HG03280 (cell line): Measurements from ENCODE around the gene TRNAU1AP.

Experiments used
- ATAC-seq: cut with Tn5 transposase; IDR thresholded peaks from one replicate; pipeline ENCODE4 v1.9.1; 2021; ENCODE audit warnings: mild to moderate bottlenecking, moderate library complexity; ENCODE audit not compliant: unreplicated experiment

Gene TRNAU1AP

GRCh38 chr1:28604411-28604810 is 51.5 kb downstream of the TRNAU1AP start:
- no peak for ATAC-seq

DNA sequence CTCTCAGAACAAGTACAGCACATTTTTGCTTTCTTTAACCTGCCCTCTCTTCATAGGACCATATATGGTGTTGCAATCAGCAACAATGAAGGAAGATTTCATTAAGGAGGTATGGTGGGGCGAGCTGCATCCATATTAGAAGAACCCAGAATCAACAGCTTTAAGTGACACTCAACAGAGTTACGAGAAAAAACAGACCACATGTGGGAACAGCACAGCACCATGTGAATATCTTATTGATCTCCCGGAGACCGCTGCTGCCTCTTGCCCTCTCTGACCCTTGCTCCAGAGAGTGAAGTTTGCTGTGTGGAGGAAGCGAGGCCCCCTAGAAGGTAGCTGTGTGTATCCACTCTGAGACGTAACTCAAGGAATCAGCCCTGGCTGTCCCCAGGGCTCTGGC is 52.1 kb downstream of the TRNAU1AP start:
- ATAC-seq = no peak

DNA sequence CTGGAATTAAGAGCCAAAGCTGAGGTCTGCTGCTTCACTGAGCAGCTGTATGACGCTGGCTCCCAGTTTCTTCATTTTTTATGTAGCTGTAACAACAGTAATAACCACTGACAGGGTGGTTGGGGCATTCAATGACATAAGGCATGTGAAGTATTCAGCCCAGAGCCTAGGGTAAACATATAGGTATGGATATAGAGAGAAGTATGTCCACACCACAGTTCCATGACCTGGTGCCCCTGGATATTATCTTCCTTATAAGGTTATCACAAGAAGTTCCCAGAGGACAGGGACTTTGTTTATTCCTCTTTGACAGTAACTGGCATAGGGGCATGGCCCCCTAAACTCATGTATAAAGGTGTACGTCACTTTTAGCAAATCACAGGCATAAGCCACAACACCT is 53.9 kb downstream of the TRNAU1AP start:
- no peak for ATAC-seq

- ATAC-seq = no peak
Observed at GRCh38 chr1:28613175-28613574, 60.3 kb downstream of the TRNAU1AP start.
